Neutrophil (primary cell): ENCODE data around the gene KRT4.

Experiments
- H3K27ac ChIP-seq: fragments of 200-600 bp; sonication (generic); 2 replicates; pipeline ENCODE4 v1.5.1; 2016; ENCODE audit warnings: mild to moderate bottlenecking, moderate library complexity
- H3K27me3 ChIP-seq: fragments of 200-600 bp; sonication (generic); 2 replicates; pipeline ENCODE4 v1.6.0; 2016; ENCODE audit warnings: mild to moderate bottlenecking
- H3K36me3 ChIP-seq: fragments of 200-600 bp; sonication (generic); 2 replicates; pipeline ENCODE4 v1.5.1; 2017
- H3K4me1 ChIP-seq, 2 experiments: fragments of 200-600 bp in 1 of 2; sonication (generic) in 1 of 2; 1 replicate in 1 of 2; 2 replicates in 1 of 2; pipeline versions ENCODE4 v1.5.1 to v1.6.1; 2013 to 2016; ENCODE audit warnings: low read depth in 1 of 2, low read length in 1 of 2, mild to moderate bottlenecking in 1 of 2, moderate library complexity in 1 of 2; ENCODE audit not compliant: control insufficient read depth in 1 of 2, insufficient read depth in 1 of 2
- H3K4me3 ChIP-seq, 2 experiments: fragments of 200-600 bp in 1 of 2; sonication (generic) in 1 of 2; 1 replicate in 1 of 2; 2 replicates in 1 of 2; pipeline ENCODE4 v1.5.1; 2013 to 2016; ENCODE audit warnings: low read depth in 1 of 2, low read length in 1 of 2, mild to moderate bottlenecking in 1 of 2, moderate library complexity in 1 of 2
- H3K9me3 ChIP-seq: fragments of 200-600 bp; sonication (generic); 2 replicates; pipeline ENCODE4 v1.5.1; 2016
- TF ChIP-seq, protein P1 (sequence below): fragments of 200-600 bp; sonication (generic); IDR thresholded peaks from 2 replicates; pipeline ENCODE4 v1.5.1; 2016; ENCODE audit warnings: antibody characterized with exemption

The KRT4 gene

GRCh38 chr12:52782502-52782901, 31.4 kb downstream of the KRT4 start:
- Histone ChIP-seq H3K9me3 (no peaks in the 10 kb centered on the region), H3K4me3 (no peak overlapping the region), H3K4me1 (no peaks in the 10 kb centered on the region), H3K27me3 (peaks cover 49% of the 10 kb centered on the region), H3K36me3 (no peaks in the 10 kb centered on the region), H3K27ac (no peak overlapping the region)
- TF ChIP-seq, protein P1, sequence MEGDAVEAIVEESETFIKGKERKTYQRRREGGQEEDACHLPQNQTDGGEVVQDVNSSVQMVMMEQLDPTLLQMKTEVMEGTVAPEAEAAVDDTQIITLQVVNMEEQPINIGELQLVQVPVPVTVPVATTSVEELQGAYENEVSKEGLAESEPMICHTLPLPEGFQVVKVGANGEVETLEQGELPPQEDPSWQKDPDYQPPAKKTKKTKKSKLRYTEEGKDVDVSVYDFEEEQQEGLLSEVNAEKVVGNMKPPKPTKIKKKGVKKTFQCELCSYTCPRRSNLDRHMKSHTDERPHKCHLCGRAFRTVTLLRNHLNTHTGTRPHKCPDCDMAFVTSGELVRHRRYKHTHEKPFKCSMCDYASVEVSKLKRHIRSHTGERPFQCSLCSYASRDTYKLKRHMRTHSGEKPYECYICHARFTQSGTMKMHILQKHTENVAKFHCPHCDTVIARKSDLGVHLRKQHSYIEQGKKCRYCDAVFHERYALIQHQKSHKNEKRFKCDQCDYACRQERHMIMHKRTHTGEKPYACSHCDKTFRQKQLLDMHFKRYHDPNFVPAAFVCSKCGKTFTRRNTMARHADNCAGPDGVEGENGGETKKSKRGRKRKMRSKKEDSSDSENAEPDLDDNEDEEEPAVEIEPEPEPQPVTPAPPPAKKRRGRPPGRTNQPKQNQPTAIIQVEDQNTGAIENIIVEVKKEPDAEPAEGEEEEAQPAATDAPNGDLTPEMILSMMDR, result no peak

DNA sequence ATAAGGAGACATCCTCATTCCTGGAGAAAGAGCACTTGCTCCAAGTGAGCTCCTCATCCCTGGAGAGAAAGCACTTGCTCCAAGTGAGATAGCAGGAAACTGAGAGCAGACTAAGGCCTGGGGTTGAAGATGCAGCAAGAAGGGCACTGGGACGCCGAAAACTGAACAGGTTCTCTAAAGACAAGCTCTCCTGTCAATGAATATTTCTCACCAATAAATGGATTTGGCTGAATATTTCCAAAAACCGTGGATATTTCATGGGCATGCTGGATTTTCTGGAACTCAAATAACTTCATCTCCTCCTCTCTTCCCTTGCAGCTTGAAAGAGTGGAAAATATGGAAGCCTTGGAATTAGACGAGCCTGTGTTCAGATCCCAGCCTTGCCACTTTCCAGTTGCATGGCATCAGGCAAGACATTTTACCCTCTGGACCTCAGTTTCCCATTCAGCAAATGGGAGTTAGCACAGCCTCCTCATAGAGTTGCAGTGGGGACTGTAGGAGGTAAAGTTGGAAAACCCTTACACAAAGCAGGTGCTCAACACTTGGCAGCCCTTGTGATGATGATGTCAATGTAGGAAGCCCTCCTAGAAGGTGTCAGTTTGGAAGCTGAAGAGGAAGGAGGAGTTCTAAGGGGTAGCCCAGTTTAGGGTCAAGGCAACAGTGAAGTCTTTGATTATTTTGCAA, 32.4 kb downstream of the KRT4 start:
- no peak overlapping the region for H3K4me3 ChIP-seq
- no peaks in the 10 kb centered on the region for H3K36me3 ChIP-seq
- H3K4me1 ChIP-seq, result no peaks in the 10 kb centered on the region
- peaks cover 41% of the 10 kb centered on the region for H3K27me3 ChIP-seq
- H3K27ac ChIP-seq, result no peak overlapping the region
- no peaks in the 10 kb centered on the region for H3K9me3 ChIP-seq
- TF ChIP-seq, protein P1, result no peak

- Histone ChIP-seq H3K27me3 (peaks cover 40% of the 10 kb centered on the region), H3K9me3 (no peaks in the 10 kb centered on the region)
Measured at GRCh38 chr12:52779914-52780313, 34.0 kb downstream of the KRT4 start.

DNA sequence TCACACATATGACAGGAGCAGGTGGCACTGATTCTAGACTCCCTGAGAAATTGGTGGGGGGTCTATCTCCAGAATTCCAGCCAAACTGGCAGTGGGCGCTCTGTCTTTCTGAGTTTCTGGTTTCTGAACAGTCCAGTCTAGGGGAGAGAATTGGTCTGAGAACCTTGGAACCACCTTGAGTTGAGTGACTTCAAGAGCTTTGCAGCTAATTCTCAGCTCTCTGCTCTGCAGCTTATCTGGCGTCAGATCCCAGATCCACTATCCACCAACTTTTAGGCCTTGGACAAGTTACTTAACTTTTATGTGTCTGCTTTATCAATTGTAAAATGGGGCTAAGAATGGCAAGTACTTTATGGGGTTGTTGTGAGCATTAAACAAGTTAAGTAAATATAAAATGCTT, 35.1 kb downstream of the KRT4 start:
- TF ChIP-seq, protein P1, result no peak
- H3K4me1 ChIP-seq, result no peaks in the 10 kb centered on the region
- no peak overlapping the region for H3K4me3 ChIP-seq
- no peaks in the 10 kb centered on the region for H3K36me3 ChIP-seq
- peaks cover 32% of the 10 kb centered on the region for H3K27me3 ChIP-seq
- H3K27ac ChIP-seq, result no peak overlapping the region
- H3K9me3 ChIP-seq, result no peaks in the 10 kb centered on the region

More at GRCh38 chr12:52779914-52780313, 34.0 kb downstream of the KRT4 start:
- H3K27ac ChIP-seq, result no peak overlapping the region
- H3K4me1 ChIP-seq, result no peaks in the 10 kb centered on the region
- TF ChIP-seq, protein P1, result no peak
- no peak overlapping the region for H3K4me3 ChIP-seq
- no peaks in the 10 kb centered on the region for H3K36me3 ChIP-seq

DNA sequence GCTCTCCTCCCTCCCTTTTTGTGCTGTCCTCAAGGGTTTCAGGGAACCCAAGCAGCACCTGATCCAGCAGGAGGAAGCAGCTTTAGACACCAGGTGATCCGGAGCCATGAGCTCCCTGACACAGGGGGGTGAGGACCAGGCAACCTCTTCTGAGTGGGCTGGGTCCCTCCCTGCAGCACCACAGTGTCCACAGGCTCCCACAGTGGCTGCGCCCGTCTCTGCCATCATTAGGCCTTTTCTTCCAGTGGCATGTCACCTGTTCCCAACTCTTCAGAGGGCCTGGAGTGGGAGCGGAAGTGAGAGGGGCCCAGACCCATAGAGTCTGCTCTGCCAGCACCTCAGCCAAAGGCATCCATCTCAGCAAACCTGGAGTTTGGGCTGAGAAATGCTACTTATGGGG, 36.4 kb downstream of the KRT4 start:
- no peaks in the 10 kb centered on the region for H3K9me3 ChIP-seq
- H3K27me3 ChIP-seq, result peaks cover 35% of the 10 kb centered on the region
- no peak overlapping the region for H3K27ac ChIP-seq
- TF ChIP-seq, protein P1, result no peak
- no peaks in the 10 kb centered on the region for H3K36me3 ChIP-seq
- H3K4me1 ChIP-seq, result no peaks in the 10 kb centered on the region
- no peak overlapping the region for H3K4me3 ChIP-seq
